Calu3 (cell line): ENCODE measurements around the gene MAN2A1. TPM values are rescaled to one million over a fixed set of nuclear protein-coding genes. Genes with fewer than 3 reads are reported as not detected.
A peak's percentile ranks its signal among the peaks of the same experiment; 100 is the strongest.

ENCODE experiments used
- BruUV-seq: library from RNA; stranded (reverse); fragments of 400-500 nt; replicated peaks from 2 replicates; lab custom pipeline; 2021; lab: Mats Ljungman, UMichigan
- CTCF ChIA-PET: fragments of 300-600 bp; sonication (Branson Sonifier 250); formaldehyde crosslinking; loops from one replicate; lab custom pipeline; 2022; ENCODE audit warnings: antibody characterized with exemption; lab: Charles Lee
- DNase-seq: peaks from one replicate; pipeline ENCODE4 v3.0.0; 2022
- H3K27ac Mint-ChIP-seq: one replicate; pipeline ENCODE4 v1.8.0; 2022; ENCODE audit warnings: mixed read lengths; ENCODE audit not compliant: unreplicated experiment
- H3K27me3 Mint-ChIP-seq: one replicate; pipeline ENCODE4 v1.8.0; 2022; ENCODE audit warnings: mixed read lengths; ENCODE audit not compliant: unreplicated experiment
- H3K36me3 Mint-ChIP-seq: one replicate; pipeline ENCODE4 v1.8.0; 2022; ENCODE audit warnings: mild to moderate bottlenecking, moderate library complexity, mixed read lengths; ENCODE audit not compliant: insufficient read depth, unreplicated experiment
- H3K4me1 Mint-ChIP-seq: one replicate; pipeline ENCODE4 v1.8.0; 2022; ENCODE audit warnings: mild to moderate bottlenecking, low read depth, mixed read lengths; ENCODE audit not compliant: unreplicated experiment
- H3K4me3 Mint-ChIP-seq: one replicate; pipeline ENCODE4 v1.8.0; 2022; ENCODE audit warnings: mild to moderate bottlenecking, low read depth, moderate library complexity, mixed read lengths; ENCODE audit not compliant: unreplicated experiment
- H3K9me3 Mint-ChIP-seq: one replicate; pipeline ENCODE4 v1.8.0; 2022; ENCODE audit warnings: low read depth, mixed read lengths; ENCODE audit not compliant: unreplicated experiment
- CTCF ChIP-seq: fragments of 200-600 bp; IDR thresholded peaks from one replicate; pipeline ENCODE4 v1.8.0; 2022; ENCODE audit warnings: antibody characterized with exemption; ENCODE audit not compliant: unreplicated experiment
- intact Hi-C: fragments of 100-400 bp; cut with micrococcal nuclease; formaldehyde crosslinking; loops from one replicate; pipeline ENCODE4 v1.10.0; 2022; ENCODE audit not compliant: unreplicated experiment
- total RNA-seq: library from RNA; stranded (reverse); gene quantifications from 2 replicates; pipeline ENCODE4 v1.2.3, GENCODE V29; 2022

MAN2A1 gene
- total RNA-seq, 1 experiment from 2014 or later: 76.3 TPM

- Mint-ChIP-seq H3K27ac (no peak overlapping the region), H3K9me3 (no peaks in the 10 kb centered on the region), H3K36me3 (peaks cover 30% of the 10 kb centered on the region), H3K4me1 (peaks cover 9% of the 10 kb centered on the region), H3K27me3 (no peaks in the 10 kb centered on the region), H3K4me3 (no peak overlapping the region)
- intact Hi-C loops: loop anchor here (5.0 to 10.0 kb wide), 3 partner anchors 201 to 1004 kb away; no protein-coding TSS in a partner anchor
- BruUV-seq: no TSS peak
- no peak for DNase-seq
- CTCF ChIA-PET: no interaction called here
- no peak for TF ChIP-seq CTCF
Observed at GRCh38 chr5:109685916-109686315, 3.8 kb upstream of the MAN2A1 start.

- DNase-seq: no peak
- TF ChIP-seq CTCF: peak; percentile 87
- TSS peak; percentile 91 for BruUV-seq
- peak overlapping the region; percentile 97 for H3K27ac Mint-ChIP-seq
- H3K4me1 Mint-ChIP-seq: peaks cover 29% of the 10 kb centered on the region
- peak overlapping the region; percentile 96 for H3K4me3 Mint-ChIP-seq
- H3K9me3 Mint-ChIP-seq: no peaks in the 10 kb centered on the region
- no peaks in the 10 kb centered on the region for H3K27me3 Mint-ChIP-seq
- H3K36me3 Mint-ChIP-seq: peaks cover 35% of the 10 kb centered on the region
- intact Hi-C loops: loop anchor here (1.0 to 10.0 kb wide), 5 partner anchors 204 to 1166 kb away; no protein-coding TSS in a partner anchor
- CTCF ChIA-PET: interaction anchor here (0.6 to 1.7 kb wide), 5 partner anchors 13 to 961 kb away, joined by 3 to 7 read pairs (median 4); no protein-coding TSS in a partner anchor
Observed at GRCh38 chr5:109688630-109688969, 1.1 kb upstream of the MAN2A1 start.

GRCh38 chr5:109688970-109689739 lies 572 bp upstream of the MAN2A1 start:
- no peaks in the 10 kb centered on the region for H3K27me3 Mint-ChIP-seq
- peak; percentile 12 for TF ChIP-seq CTCF
- intact Hi-C loops: loop anchor here (1.0 to 10.0 kb wide), 5 partner anchors 204 to 1167 kb away; no protein-coding TSS in a partner anchor
- CTCF ChIA-PET: interaction anchor here (0.5 to 1.9 kb wide), 10 partner anchors 8 to 1033 kb away, joined by 3 to 8 read pairs (median 4); no protein-coding TSS in a partner anchor
- peak overlapping the region; percentile 97 for H3K27ac Mint-ChIP-seq
- peak; percentile 92 for DNase-seq
- peak overlapping the region; percentile 96 for H3K4me3 Mint-ChIP-seq
- no peaks in the 10 kb centered on the region for H3K9me3 Mint-ChIP-seq
- no TSS peak for BruUV-seq
- H3K4me1 Mint-ChIP-seq: peaks cover 35% of the 10 kb centered on the region
- peaks cover 35% of the 10 kb centered on the region for H3K36me3 Mint-ChIP-seq

GRCh38 chr5:109690242-109690974 lies 681 bp downstream of the MAN2A1 start:
- H3K4me1 Mint-ChIP-seq: peaks cover 47% of the 10 kb centered on the region
- no peaks in the 10 kb centered on the region for H3K9me3 Mint-ChIP-seq
- BruUV-seq: no TSS peak
- H3K27me3 Mint-ChIP-seq: no peaks in the 10 kb centered on the region
- peak; percentile 14 for TF ChIP-seq CTCF
- intact Hi-C loops: loop anchor here (10.0 kb wide), 2 partner anchors 364 to 934 kb away; no protein-coding TSS in a partner anchor
- H3K4me3 Mint-ChIP-seq: peak overlapping the region; percentile 96
- CTCF ChIA-PET: interaction anchor here (0.6 to 1.9 kb wide), 5 partner anchors 9 to 724 kb away, joined by 3 to 8 read pairs (median 4); no protein-coding TSS in a partner anchor
- peaks cover 35% of the 10 kb centered on the region for H3K36me3 Mint-ChIP-seq
- DNase-seq: peak; percentile 52
- peak overlapping the region; percentile 97 for H3K27ac Mint-ChIP-seq
